GM23338 (cell line): Measurements from ENCODE around the gene RAB9A. TPM values are rescaled to one million over a fixed set of nuclear protein-coding genes. Genes with fewer than 3 reads are reported as not detected.

Source experiments
- ATAC-seq: fragments of 200-7000 bp; cut with Tn5 transposase; 3 replicates; pipeline ENCODE4 v1.9.1; 2020
- DNase-seq: peaks from one replicate; pipeline ENCODE4 v3.0.0-alpha.2; 2015; ENCODE audit warnings: low spot score
- H2AFZ ChIP-seq: fragments of 200-600 bp; sonication (generic); 2 replicates; pipeline ENCODE4 v1.8.0; 2016; ENCODE audit warnings: antibody characterized with exemption, mild to moderate bottlenecking, moderate library complexity
- H3F3A ChIP-seq: fragments of 200-600 bp; sonication (generic); replicated peaks from 2 replicates; pipeline ENCODE4 v1.8.0; 2017; ENCODE audit warnings: antibody characterized with exemption, mixed run types, low read depth
- H3K27ac ChIP-seq: fragments of 200-600 bp; sonication (generic); 2 replicates; pipeline ENCODE4 v1.6.1; 2016; ENCODE audit warnings: low read depth
- H3K27me3 ChIP-seq: fragments of 200-600 bp; sonication (generic); 2 replicates; pipeline ENCODE4 v1.8.0; 2016; ENCODE audit warnings: mild to moderate bottlenecking, mixed run types, moderate library complexity; ENCODE audit not compliant: insufficient read depth
- H3K36me3 ChIP-seq: fragments of 200-600 bp; sonication (generic); 2 replicates; pipeline ENCODE4 v1.8.0; 2016; ENCODE audit warnings: mild to moderate bottlenecking; ENCODE audit not compliant: insufficient read depth
- H3K4me1 ChIP-seq: fragments of 200-600 bp; sonication (generic); 2 replicates; pipeline ENCODE4 v1.8.0; 2016; ENCODE audit warnings: mild to moderate bottlenecking, moderate library complexity; ENCODE audit not compliant: insufficient read depth
- H3K4me2 ChIP-seq: fragments of 200-600 bp; sonication (generic); 2 replicates; pipeline ENCODE4 v1.7.1; 2017; ENCODE audit warnings: mixed run types
- H3K4me3 ChIP-seq: fragments of 200-600 bp; sonication (generic); 2 replicates; pipeline ENCODE4 v1.6.1; 2016; ENCODE audit warnings: mixed run types
- H3K79me2 ChIP-seq: fragments of 200-600 bp; sonication (generic); replicated peaks from 2 replicates; pipeline ENCODE4 v1.8.0; 2017; ENCODE audit warnings: mild to moderate bottlenecking; ENCODE audit not compliant: insufficient read depth
- H3K9me2 ChIP-seq: fragments of 200-600 bp; sonication (generic); 2 replicates; pipeline ENCODE4 v1.8.0; 2017; ENCODE audit not compliant: insufficient read depth
- H4K20me1 ChIP-seq: fragments of 200-600 bp; sonication (generic); replicated peaks from 2 replicates; pipeline ENCODE4 v1.8.0; 2017; ENCODE audit warnings: mild to moderate bottlenecking; ENCODE audit not compliant: insufficient read depth
- H3K27ac Mint-ChIP-seq: 2 replicates; pipeline ENCODE4 v1.8.0; 2020; ENCODE audit warnings: inconsistent platforms, mild to moderate bottlenecking, moderate library complexity, mixed read lengths
- H3K27me3 Mint-ChIP-seq: 3 replicates; pipeline ENCODE4 v1.8.0; 2022; ENCODE audit warnings: low read depth, mild to moderate bottlenecking, moderate library complexity, mixed read lengths, inconsistent platforms; ENCODE audit not compliant: insufficient read depth, poor library complexity
- H3K36me3 Mint-ChIP-seq: 3 replicates; pipeline ENCODE4 v1.8.0; 2021; ENCODE audit warnings: low read depth, mild to moderate bottlenecking, inconsistent platforms, moderate library complexity, mixed read lengths
- H3K4me1 Mint-ChIP-seq: 3 replicates; pipeline ENCODE4 v1.8.0; 2020; ENCODE audit warnings: mild to moderate bottlenecking, inconsistent platforms, mixed read lengths
- H3K4me3 Mint-ChIP-seq: 3 replicates; pipeline ENCODE4 v1.8.0; 2021; ENCODE audit warnings: moderate library complexity, mild to moderate bottlenecking, inconsistent platforms, mixed read lengths
- H3K9me3 Mint-ChIP-seq: 3 replicates; pipeline ENCODE4 v1.8.0; 2020; ENCODE audit warnings: moderate library complexity, mild to moderate bottlenecking, inconsistent platforms, mixed read lengths
- CREB1 ChIP-seq: fragments of 250-450 bp; sonication (Bioruptor Pico); IDR thresholded peaks from 2 replicates; pipeline ENCODE4 v1.5.0; 2020; ENCODE audit warnings: low read depth, mild to moderate bottlenecking, moderate library complexity
- EZH2 ChIP-seq: fragments of 200-600 bp; sonication (generic); IDR thresholded peaks from one replicate; pipeline ENCODE4 v1.8.0; 2017; ENCODE audit warnings: antibody characterized with exemption, mild to moderate bottlenecking, low read depth; ENCODE audit not compliant: unreplicated experiment
- EZH2phosphoT487 ChIP-seq: fragments of 200-600 bp; sonication (generic); IDR thresholded peaks from one replicate; pipeline ENCODE4 v1.8.1; 2018; ENCODE audit warnings: antibody characterized with exemption; ENCODE audit not compliant: unreplicated experiment
- JUNB ChIP-seq: IDR thresholded peaks from one replicate; pipeline ENCODE4 v1.6.1; 2016; ENCODE audit warnings: antibody characterized with exemption; ENCODE audit not compliant: unreplicated experiment
- NANOG ChIP-seq: IDR thresholded peaks from 2 replicates; pipeline ENCODE4 v1.6.1; 2016; ENCODE audit warnings: antibody characterized with exemption, borderline replicate concordance
- POLR2AphosphoS5 ChIP-seq: IDR thresholded peaks from 2 replicates; pipeline ENCODE4 v1.6.1; 2016; ENCODE audit warnings: antibody characterized with exemption, low read depth
- STAT1 ChIP-seq: IDR thresholded peaks from one replicate; pipeline ENCODE4 v1.6.1; 2016; ENCODE audit warnings: antibody characterized with exemption; ENCODE audit not compliant: unreplicated experiment
- ZNF114 ChIP-seq: fragments of 250-450 bp; sonication (Bioruptor Pico); IDR thresholded peaks from 2 replicates; pipeline ENCODE4 v1.5.0; 2020; ENCODE audit warnings: mild to moderate bottlenecking, moderate library complexity
- ZNF331 ChIP-seq: fragments of 250-450 bp; sonication (Bioruptor Pico); IDR thresholded peaks from 2 replicates; pipeline ENCODE4 v1.5.0; 2020; ENCODE audit warnings: low read depth, mild to moderate bottlenecking, moderate library complexity
- polyA plus RNA-seq: library from polyadenylated mRNA; unstranded; fragments of >200 nt; fragmentation: Nextera tagmentation; extraction: Ambion mirVana; gene quantifications from 2 replicates; pipeline ENCODE4 v1.2.1, GENCODE V29; 2016
- total RNA-seq: library from RNA; depleted of rRNA; stranded (reverse); fragments of >200 nt; shearing (Covaris generic); gene quantifications from 2 replicates; pipeline ENCODE4 v1.2.3, GENCODE V29; 2014
- TF ChIP-seq, protein P1 (sequence below): IDR thresholded peaks from one replicate; pipeline ENCODE4 v1.6.1; 2018; ENCODE audit warnings: antibody characterized with exemption; ENCODE audit not compliant: unreplicated experiment
- TF ChIP-seq, protein P2 (sequence below), 2 experiments: fragments of 200-600 bp in 1 of 2; sonication (generic) in 1 of 2; conservative IDR thresholded peaks; 2 replicates each; pipeline versions ENCODE4 v1.5.1 to v1.6.1; 2016 to 2017; ENCODE audit warnings: antibody characterized with exemption in 2 of 2, low read depth in 2 of 2, mild to moderate bottlenecking in 2 of 2, moderate library complexity in 1 of 2
- TF ChIP-seq, protein P3 (sequence below): IDR thresholded peaks from 2 replicates; pipeline ENCODE4 v1.6.1; 2016; ENCODE audit warnings: antibody characterized with exemption

Gene RAB9A
- total and polyA plus RNA-seq, 2 experiments from 2014 or later, result 43.3 to 45.1 TPM

DNA sequence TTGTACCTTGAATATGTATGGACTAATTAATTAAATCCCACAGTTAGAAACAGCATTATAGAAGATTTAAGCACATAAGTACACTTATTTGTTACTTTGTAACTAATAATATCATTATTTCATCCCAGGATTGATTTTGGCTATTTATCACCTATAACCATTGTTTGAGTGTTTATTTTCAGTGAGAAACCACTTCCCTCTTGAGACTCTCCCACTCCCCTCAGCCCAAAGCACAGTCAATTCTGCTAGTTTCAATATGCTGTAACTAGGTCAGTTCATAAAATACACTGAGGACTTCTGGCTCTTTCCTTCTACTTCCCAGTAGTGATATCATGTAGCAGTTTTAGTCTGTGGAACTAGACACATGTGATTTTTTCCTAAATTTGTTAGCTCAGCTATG is 61.9 kb downstream of the RAB9A start (continued):
- TF ChIP-seq ZNF114 (CRISPR knock-in tag) (no peak), POLR2AphosphoS5 (no peak), EZH2 (no peak), JUNB (no peak), NANOG (no peak), CREB1 (CRISPR knock-in tag) (no peak), EZH2phosphoT487 (no peak), ZNF331 (CRISPR knock-in tag) (no peak)
- TF ChIP-seq, protein P1, sequence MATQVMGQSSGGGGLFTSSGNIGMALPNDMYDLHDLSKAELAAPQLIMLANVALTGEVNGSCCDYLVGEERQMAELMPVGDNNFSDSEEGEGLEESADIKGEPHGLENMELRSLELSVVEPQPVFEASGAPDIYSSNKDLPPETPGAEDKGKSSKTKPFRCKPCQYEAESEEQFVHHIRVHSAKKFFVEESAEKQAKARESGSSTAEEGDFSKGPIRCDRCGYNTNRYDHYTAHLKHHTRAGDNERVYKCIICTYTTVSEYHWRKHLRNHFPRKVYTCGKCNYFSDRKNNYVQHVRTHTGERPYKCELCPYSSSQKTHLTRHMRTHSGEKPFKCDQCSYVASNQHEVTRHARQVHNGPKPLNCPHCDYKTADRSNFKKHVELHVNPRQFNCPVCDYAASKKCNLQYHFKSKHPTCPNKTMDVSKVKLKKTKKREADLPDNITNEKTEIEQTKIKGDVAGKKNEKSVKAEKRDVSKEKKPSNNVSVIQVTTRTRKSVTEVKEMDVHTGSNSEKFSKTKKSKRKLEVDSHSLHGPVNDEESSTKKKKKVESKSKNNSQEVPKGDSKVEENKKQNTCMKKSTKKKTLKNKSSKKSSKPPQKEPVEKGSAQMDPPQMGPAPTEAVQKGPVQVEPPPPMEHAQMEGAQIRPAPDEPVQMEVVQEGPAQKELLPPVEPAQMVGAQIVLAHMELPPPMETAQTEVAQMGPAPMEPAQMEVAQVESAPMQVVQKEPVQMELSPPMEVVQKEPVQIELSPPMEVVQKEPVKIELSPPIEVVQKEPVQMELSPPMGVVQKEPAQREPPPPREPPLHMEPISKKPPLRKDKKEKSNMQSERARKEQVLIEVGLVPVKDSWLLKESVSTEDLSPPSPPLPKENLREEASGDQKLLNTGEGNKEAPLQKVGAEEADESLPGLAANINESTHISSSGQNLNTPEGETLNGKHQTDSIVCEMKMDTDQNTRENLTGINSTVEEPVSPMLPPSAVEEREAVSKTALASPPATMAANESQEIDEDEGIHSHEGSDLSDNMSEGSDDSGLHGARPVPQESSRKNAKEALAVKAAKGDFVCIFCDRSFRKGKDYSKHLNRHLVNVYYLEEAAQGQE, result no peak
- TF ChIP-seq, protein P2, sequence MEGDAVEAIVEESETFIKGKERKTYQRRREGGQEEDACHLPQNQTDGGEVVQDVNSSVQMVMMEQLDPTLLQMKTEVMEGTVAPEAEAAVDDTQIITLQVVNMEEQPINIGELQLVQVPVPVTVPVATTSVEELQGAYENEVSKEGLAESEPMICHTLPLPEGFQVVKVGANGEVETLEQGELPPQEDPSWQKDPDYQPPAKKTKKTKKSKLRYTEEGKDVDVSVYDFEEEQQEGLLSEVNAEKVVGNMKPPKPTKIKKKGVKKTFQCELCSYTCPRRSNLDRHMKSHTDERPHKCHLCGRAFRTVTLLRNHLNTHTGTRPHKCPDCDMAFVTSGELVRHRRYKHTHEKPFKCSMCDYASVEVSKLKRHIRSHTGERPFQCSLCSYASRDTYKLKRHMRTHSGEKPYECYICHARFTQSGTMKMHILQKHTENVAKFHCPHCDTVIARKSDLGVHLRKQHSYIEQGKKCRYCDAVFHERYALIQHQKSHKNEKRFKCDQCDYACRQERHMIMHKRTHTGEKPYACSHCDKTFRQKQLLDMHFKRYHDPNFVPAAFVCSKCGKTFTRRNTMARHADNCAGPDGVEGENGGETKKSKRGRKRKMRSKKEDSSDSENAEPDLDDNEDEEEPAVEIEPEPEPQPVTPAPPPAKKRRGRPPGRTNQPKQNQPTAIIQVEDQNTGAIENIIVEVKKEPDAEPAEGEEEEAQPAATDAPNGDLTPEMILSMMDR (conservative IDR thresholded peaks at IDR 0.05; ENCODE audit: low read depth in 2 of 2), result no peak
- TF ChIP-seq, protein P3, sequence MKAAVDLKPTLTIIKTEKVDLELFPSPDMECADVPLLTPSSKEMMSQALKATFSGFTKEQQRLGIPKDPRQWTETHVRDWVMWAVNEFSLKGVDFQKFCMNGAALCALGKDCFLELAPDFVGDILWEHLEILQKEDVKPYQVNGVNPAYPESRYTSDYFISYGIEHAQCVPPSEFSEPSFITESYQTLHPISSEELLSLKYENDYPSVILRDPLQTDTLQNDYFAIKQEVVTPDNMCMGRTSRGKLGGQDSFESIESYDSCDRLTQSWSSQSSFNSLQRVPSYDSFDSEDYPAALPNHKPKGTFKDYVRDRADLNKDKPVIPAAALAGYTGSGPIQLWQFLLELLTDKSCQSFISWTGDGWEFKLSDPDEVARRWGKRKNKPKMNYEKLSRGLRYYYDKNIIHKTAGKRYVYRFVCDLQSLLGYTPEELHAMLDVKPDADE, result no peak

DNA sequence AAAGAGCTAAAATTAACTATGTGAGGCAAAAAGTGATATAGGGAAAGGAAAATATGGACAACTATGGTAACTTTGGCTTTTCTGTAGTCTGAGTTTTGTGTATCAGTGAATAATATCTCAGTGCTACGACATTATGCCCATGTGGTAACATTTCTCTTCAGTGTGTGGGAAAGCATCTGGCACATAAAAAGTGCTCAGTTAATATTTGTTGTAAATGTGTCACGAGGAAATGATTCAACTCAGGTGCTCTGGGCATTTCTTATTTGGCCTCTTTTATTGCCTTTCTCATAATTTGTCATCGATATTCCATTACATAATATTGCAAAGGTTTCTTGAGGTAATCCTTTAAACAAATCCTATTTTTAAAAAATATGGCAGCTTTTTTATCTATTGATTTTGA is 63.2 kb downstream of the RAB9A start:
- Histone ChIP-seq H3K36me3 (0 out of 2 replicates have a peak, but pooled peaks cover 7% of the 10 kb centered on the region), H3K27ac (no peak overlapping the region), H3K4me1 (0 out of 2 replicates have a peak, but pooled peaks cover 5% of the 10 kb centered on the region), H3K4me2 (no peak overlapping the region), H4K20me1 (no peaks in the 10 kb centered on the region), H2AFZ (no peak overlapping the region), H3F3A (no peaks in the 10 kb centered on the region), H3K4me3 (no peak overlapping the region), H3K9me2 (no peaks in the 10 kb centered on the region), H3K27me3 (no peaks in the 10 kb centered on the region), H3K79me2 (no peaks in the 10 kb centered on the region)
- no peaks in the 10 kb centered on the region for H3K9me3 Mint-ChIP-seq
- ATAC-seq (no peak), DNase-seq (no peak)
- peaks cover 9% of the 10 kb centered on the region; the same call in 2 of the 3 replicates for H3K4me1 Mint-ChIP-seq
- no peak for TF ChIP-seq CREB1 (CRISPR knock-in tag)
- TF ChIP-seq NANOG, result no peak
- no peak for TF ChIP-seq STAT1
- no peak for TF ChIP-seq ZNF114 (CRISPR knock-in tag)
- no peak for TF ChIP-seq JUNB
- TF ChIP-seq EZH2phosphoT487, result no peak
- TF ChIP-seq, protein P1, result no peak
- no peak overlapping the region for H3K27ac Mint-ChIP-seq
- peaks cover 54% of the 10 kb centered on the region for H3K36me3 Mint-ChIP-seq
- no peak overlapping the region for H3K4me3 Mint-ChIP-seq
- H3K27me3 Mint-ChIP-seq, result no peaks in the 10 kb centered on the region
